Liver (tissue), 9 donors: ENCODE data around the gene SURF2. TPM values are rescaled to one million over a fixed set of nuclear protein-coding genes. Genes with fewer than 3 reads are reported as not detected.

Experiments used
- DNase-seq: peaks from one replicate; pipeline ENCODE4 v3.0.0-alpha.2; 2017; ENCODE audit warnings: low spot score
- H3K27ac ChIP-seq, 2 donors: one replicate each; pipeline ENCODE4 v1.7.0; 2013; ENCODE audit warnings: inconsistent platforms in 2 of 2, low read length in 2 of 2, control low read depth in 1 of 2, low read depth in 1 of 2, mild to moderate bottlenecking in 1 of 2
- H3K27me3 ChIP-seq, 4 donors: one replicate each; pipeline versions ENCODE4 v1.6.1 to v1.7.0; 2013; ENCODE audit warnings: low read length in 3 of 4, inconsistent platforms in 1 of 4, mild to moderate bottlenecking in 1 of 4, moderate library complexity in 1 of 4; ENCODE audit not compliant: control insufficient read depth in 4 of 4, insufficient read depth in 4 of 4
- H3K36me3 ChIP-seq, 4 donors: one replicate each; pipeline versions ENCODE4 v1.6.1 to v1.7.0; 2013; ENCODE audit warnings: low read length in 3 of 4, mild to moderate bottlenecking in 3 of 4, low read depth in 1 of 4, moderate library complexity in 1 of 4; ENCODE audit not compliant: control insufficient read depth in 4 of 4, insufficient read depth in 3 of 4
- H3K4me1 ChIP-seq, 4 donors: one replicate each; pipeline versions ENCODE4 v1.6.1 to v1.7.0; 2013; ENCODE audit warnings: low read length in 3 of 4, mild to moderate bottlenecking in 3 of 4, moderate library complexity in 1 of 4; ENCODE audit not compliant: control insufficient read depth in 4 of 4, insufficient read depth in 4 of 4
- H3K4me3 ChIP-seq, 3 donors: one replicate each; pipeline versions ENCODE4 v1.6.1 to v1.7.0; 2013; ENCODE audit warnings: low read length in 3 of 3, control low read depth in 1 of 3, low read depth in 1 of 3, mild to moderate bottlenecking in 1 of 3
- H3K9ac ChIP-seq, 2 donors: one replicate each; pipeline ENCODE4 v1.7.0; 2013; ENCODE audit warnings: low read length in 2 of 2, mild to moderate bottlenecking in 2 of 2, moderate library complexity in 2 of 2, control low read depth in 1 of 2, low read depth in 1 of 2
- H3K9me3 ChIP-seq, 4 donors: one replicate each; pipeline versions ENCODE4 v1.6.1 to v1.7.0; 2013; ENCODE audit warnings: low read length in 3 of 4; ENCODE audit not compliant: control insufficient read depth in 4 of 4
- CTCF ChIP-seq: fragments of 150-350 bp; IDR thresholded peaks from 2 replicates; pipeline ENCODE4 v1.5.1; 2017; ENCODE audit warnings: improper control_type of control experiment, low read depth, low read length; ENCODE audit not compliant: missing input control
- EGR1 ChIP-seq, 2 donors: IDR thresholded peaks; 2 replicates each; pipeline ENCODE4 v1.6.1; 2016 to 2018; ENCODE audit warnings: antibody characterized with exemption in 2 of 2, low read depth in 2 of 2
- FOXA1 ChIP-seq: IDR thresholded peaks from 2 replicates; pipeline ENCODE4 v1.6.1; 2016; ENCODE audit warnings: antibody characterized with exemption
- GABPA ChIP-seq, 2 donors: IDR thresholded peaks in 1 of 2; conservative IDR thresholded peaks in 1 of 2; 2 replicates each; pipeline ENCODE4 v1.6.1; 2016; ENCODE audit warnings: antibody characterized with exemption in 2 of 2, mild to moderate bottlenecking in 1 of 2, moderate library complexity in 1 of 2
- HNF4A ChIP-seq, 2 donors: conservative IDR thresholded peaks; 2 replicates each; pipeline ENCODE4 v1.6.1; 2016; ENCODE audit warnings: antibody characterized with exemption in 2 of 2, mild to moderate bottlenecking in 2 of 2
- HNF4G ChIP-seq: IDR thresholded peaks from 2 replicates; pipeline ENCODE4 v1.6.1; 2016; ENCODE audit warnings: antibody characterized with exemption
- JUND ChIP-seq, 2 donors: IDR thresholded peaks; 2 replicates each; pipeline ENCODE4 v1.6.1; 2016; ENCODE audit warnings: antibody characterized with exemption in 2 of 2
- NR2F2 ChIP-seq: IDR thresholded peaks from 2 replicates; pipeline ENCODE4 v1.6.1; 2016; ENCODE audit warnings: antibody characterized with exemption
- RAD21 ChIP-seq, 2 donors: IDR thresholded peaks; 2 replicates each; pipeline ENCODE4 v1.6.1; 2016; ENCODE audit warnings: antibody characterized with exemption in 2 of 2, mild to moderate bottlenecking in 2 of 2
- YY1 ChIP-seq: IDR thresholded peaks from 2 replicates; pipeline ENCODE4 v1.6.1; 2016; ENCODE audit warnings: antibody characterized with exemption, mild to moderate bottlenecking
- WGBS: extraction: QIAGEN DNeasy Blood & Tissue Kit; methylation state at CpG from one replicate; pipeline ENCODE4 v1.1.7; 2013; 5-methylcytosine and 5-hydroxymethylcytosine counted together
- polyA plus RNA-seq, 2 donors: library from polyadenylated mRNA; stranded (reverse) in 1 of 2; unstranded in 1 of 2; fragments of 200-250 nt in 1 of 2; fragments of >200 nt in 1 of 2; fragmentation: Nextera tagmentation in 1 of 2; extraction: Ambion mirVana in 1 of 2; gene quantifications; one replicate each; pipeline versions ENCODE4 v1.2.1 to v1.2.3, GENCODE V29; 2013 to 2015
- total RNA-seq, 2 donors: library from RNA; depleted of rRNA; stranded (reverse); fragments of >200 nt; gene quantifications; one replicate each; pipeline ENCODE4 v1.2.3, GENCODE V29; 2014
- TF ChIP-seq, protein P1 (sequence below): IDR thresholded peaks from 2 replicates; pipeline ENCODE4 v1.6.1; 2016; ENCODE audit warnings: antibody characterized with exemption
- TF ChIP-seq, protein P2 (sequence below): IDR thresholded peaks from 2 replicates; pipeline ENCODE4 v1.6.1; 2016; ENCODE audit warnings: antibody characterized with exemption
- TF ChIP-seq, protein P3 (sequence below): IDR thresholded peaks from 2 replicates; pipeline ENCODE4 v1.6.1; 2016; ENCODE audit warnings: antibody characterized with exemption, mild to moderate bottlenecking
- donor health status: healthy.
- donor health status: healthy.
- donor health status: healthy.
- donor health status: healthy.
- donor health status: healthy.

Gene SURF2
- total and polyA plus RNA-seq, 4 donors = 6.0 to 15.8 (median 13.7) TPM

- Histone ChIP-seq H3K27ac (peak overlapping the region; percentile 62 to 71), H3K4me3 (no peak overlapping the region), H3K4me1 (peaks cover 28 to 75% (median 65%) of the 10 kb centered on the region in 4 donors), H3K9ac (no peak overlapping the region), H3K27me3 (no peaks in the 10 kb centered on the region), H3K9me3 (no peaks in the 10 kb centered on the region), H3K36me3 (peaks cover 9 to 36% (median 27%) of the 10 kb centered on the region in 4 donors)
- 75% methylated on average over 6 of the region's 6 CpGs for whole genome bisulfite sequencing
- no peak for DNase-seq
- no peak for TF ChIP-seq HNF4G
- TF ChIP-seq JUND (IDR thresholded peaks at IDR 0.05) = no peak
- TF ChIP-seq, protein P1, sequence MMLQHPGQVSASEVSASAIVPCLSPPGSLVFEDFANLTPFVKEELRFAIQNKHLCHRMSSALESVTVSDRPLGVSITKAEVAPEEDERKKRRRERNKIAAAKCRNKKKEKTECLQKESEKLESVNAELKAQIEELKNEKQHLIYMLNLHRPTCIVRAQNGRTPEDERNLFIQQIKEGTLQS = no peak
- no peak for TF ChIP-seq RAD21 (IDR thresholded peaks at IDR 0.05)
- TF ChIP-seq GABPA (IDR thresholded peaks at IDR 0.05 in 1 of 2, conservative IDR thresholded peaks at IDR 0.05 in 1 of 2) = no peak
- TF ChIP-seq HNF4A (conservative IDR thresholded peaks at IDR 0.05) = no peak
- no peak for TF ChIP-seq CTCF
- TF ChIP-seq YY1 = no peak
- no peak for TF ChIP-seq EGR1 (IDR thresholded peaks at IDR 0.05; ENCODE audit: low read depth in 2 of 2)
- TF ChIP-seq, protein P2, sequence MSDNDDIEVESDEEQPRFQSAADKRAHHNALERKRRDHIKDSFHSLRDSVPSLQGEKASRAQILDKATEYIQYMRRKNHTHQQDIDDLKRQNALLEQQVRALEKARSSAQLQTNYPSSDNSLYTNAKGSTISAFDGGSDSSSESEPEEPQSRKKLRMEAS = no peak
- no peak for TF ChIP-seq NR2F2
Measured at GRCh38 chr9:133369422-133369821, 13.1 kb downstream of the SURF2 start.

DNA sequence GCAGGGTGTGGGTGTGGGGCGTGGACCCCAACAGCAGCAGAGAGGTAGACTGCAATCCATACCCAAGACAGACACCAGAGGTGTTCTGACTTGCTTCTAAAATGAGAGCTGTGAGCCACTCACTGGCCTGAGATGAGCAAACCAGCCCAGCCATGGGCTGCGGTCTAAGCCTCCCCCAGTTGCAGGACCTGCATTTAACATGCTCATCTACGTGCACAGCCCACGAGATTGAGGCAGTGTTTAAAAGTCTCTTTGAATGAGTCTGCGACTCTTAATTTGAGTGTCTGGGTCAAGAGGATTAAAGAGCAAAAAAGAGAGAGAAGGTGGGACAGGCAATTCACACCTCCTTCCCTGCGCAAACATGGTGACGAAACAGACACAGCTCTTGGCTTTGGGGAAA lies 13.6 kb downstream of the SURF2 start:
- peaks cover 28 to 75% (median 65%) of the 10 kb centered on the region in 4 donors for H3K4me1 ChIP-seq
- peaks cover 8 to 33% (median 24%) of the 10 kb centered on the region in 4 donors for H3K36me3 ChIP-seq
- 76% methylated on average over 7 of the region's 7 CpGs for WGBS
- no peak for DNase-seq
- no peaks in the 10 kb centered on the region for H3K27me3 ChIP-seq
- no peak for TF ChIP-seq HNF4G
- TF ChIP-seq HNF4A (conservative IDR thresholded peaks at IDR 0.05) = no peak
- no peak for TF ChIP-seq RAD21 (IDR thresholded peaks at IDR 0.05)
- TF ChIP-seq, protein P3, sequence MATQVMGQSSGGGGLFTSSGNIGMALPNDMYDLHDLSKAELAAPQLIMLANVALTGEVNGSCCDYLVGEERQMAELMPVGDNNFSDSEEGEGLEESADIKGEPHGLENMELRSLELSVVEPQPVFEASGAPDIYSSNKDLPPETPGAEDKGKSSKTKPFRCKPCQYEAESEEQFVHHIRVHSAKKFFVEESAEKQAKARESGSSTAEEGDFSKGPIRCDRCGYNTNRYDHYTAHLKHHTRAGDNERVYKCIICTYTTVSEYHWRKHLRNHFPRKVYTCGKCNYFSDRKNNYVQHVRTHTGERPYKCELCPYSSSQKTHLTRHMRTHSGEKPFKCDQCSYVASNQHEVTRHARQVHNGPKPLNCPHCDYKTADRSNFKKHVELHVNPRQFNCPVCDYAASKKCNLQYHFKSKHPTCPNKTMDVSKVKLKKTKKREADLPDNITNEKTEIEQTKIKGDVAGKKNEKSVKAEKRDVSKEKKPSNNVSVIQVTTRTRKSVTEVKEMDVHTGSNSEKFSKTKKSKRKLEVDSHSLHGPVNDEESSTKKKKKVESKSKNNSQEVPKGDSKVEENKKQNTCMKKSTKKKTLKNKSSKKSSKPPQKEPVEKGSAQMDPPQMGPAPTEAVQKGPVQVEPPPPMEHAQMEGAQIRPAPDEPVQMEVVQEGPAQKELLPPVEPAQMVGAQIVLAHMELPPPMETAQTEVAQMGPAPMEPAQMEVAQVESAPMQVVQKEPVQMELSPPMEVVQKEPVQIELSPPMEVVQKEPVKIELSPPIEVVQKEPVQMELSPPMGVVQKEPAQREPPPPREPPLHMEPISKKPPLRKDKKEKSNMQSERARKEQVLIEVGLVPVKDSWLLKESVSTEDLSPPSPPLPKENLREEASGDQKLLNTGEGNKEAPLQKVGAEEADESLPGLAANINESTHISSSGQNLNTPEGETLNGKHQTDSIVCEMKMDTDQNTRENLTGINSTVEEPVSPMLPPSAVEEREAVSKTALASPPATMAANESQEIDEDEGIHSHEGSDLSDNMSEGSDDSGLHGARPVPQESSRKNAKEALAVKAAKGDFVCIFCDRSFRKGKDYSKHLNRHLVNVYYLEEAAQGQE = no peak
- no peak for TF ChIP-seq FOXA1
- no peak for TF ChIP-seq EGR1 (IDR thresholded peaks at IDR 0.05; ENCODE audit: low read depth in 2 of 2)
- TF ChIP-seq NR2F2 = no peak
- no peaks in the 10 kb centered on the region for H3K9me3 ChIP-seq
- no peak overlapping the region for H3K9ac ChIP-seq
- H3K4me3 ChIP-seq = no peak overlapping the region
- H3K27ac ChIP-seq = peak overlapping the region; percentile 62 to 71
